H1 (cell line): ENCODE data around the gene TMEM236. TPM values are rescaled to one million over a fixed set of nuclear protein-coding genes. Genes with fewer than 3 reads are reported as not detected.

Experiments used
- CTCF ChIA-PET: fragments of 300-600 bp; sonication (Branson Sonifier 250); formaldehyde crosslinking; loops from one replicate; lab custom pipeline; 2021; ENCODE audit not compliant: partially characterized antibody; lab: Charles Lee
- POLR2A ChIA-PET: fragments of 300-600 bp; sonication (Branson Sonifier 250); formaldehyde crosslinking; loops from one replicate; lab custom pipeline; 2021; ENCODE audit warnings: inconsistent platforms; ENCODE audit not compliant: partially characterized antibody; lab: Charles Lee
- DNase-seq, 2 experiments: peaks; one replicate each; pipeline versions ENCODE4 v3.0.0 to v3.0.0-alpha.2; 2010 to 2022; ENCODE audit warnings: low spot score in 2 of 2, low read depth in 1 of 2, mixed read lengths in 1 of 2
- FAIRE-seq: peaks from 2 replicates; lab custom pipeline; 2011; peaks lifted over from hg19 to GRCh38; lab: Jason Lieb, UNC
- H2AFZ ChIP-seq: 2 replicates; pipeline ENCODE4 v1.8.1; 2012; ENCODE audit warnings: low read length, inconsistent platforms
- H2AK5ac ChIP-seq: 2 replicates; pipeline ENCODE4 v1.6.1; 2013; ENCODE audit warnings: low read depth, low read length
- H2BK120ac ChIP-seq: replicated peaks from 2 replicates; pipeline ENCODE3; 2013; ENCODE audit warnings: low read depth, low read length, inconsistent platforms
- H2BK12ac ChIP-seq: 2 replicates; pipeline ENCODE4 v1.6.1; 2013; ENCODE audit warnings: low read depth, low read length
- H2BK15ac ChIP-seq: 2 replicates; pipeline ENCODE4 v1.6.1; 2013; ENCODE audit warnings: low read length
- H2BK20ac ChIP-seq: 2 replicates; pipeline ENCODE4 v1.6.1; 2013; ENCODE audit warnings: low read length
- H2BK5ac ChIP-seq: 2 replicates; pipeline ENCODE4 v1.6.1; 2013; ENCODE audit warnings: low read depth, low read length
- H3K14ac ChIP-seq: 2 replicates; pipeline ENCODE4 v1.6.1; 2013; ENCODE audit warnings: inconsistent platforms; ENCODE audit not compliant: insufficient read length
- H3K18ac ChIP-seq: 2 replicates; pipeline ENCODE4 v1.6.1; 2013; ENCODE audit warnings: low read length; ENCODE audit errors: extremely low read depth
- H3K23ac ChIP-seq: 2 replicates; pipeline ENCODE4 v1.6.1; 2013; ENCODE audit warnings: inconsistent platforms; ENCODE audit not compliant: insufficient read length
- H3K23me2 ChIP-seq: 2 replicates; pipeline ENCODE4 v1.6.1; 2013; ENCODE audit warnings: low read depth, low read length
- H3K27ac ChIP-seq: 2 replicates; pipeline ENCODE4 v1.6.1; 2011; ENCODE audit warnings: low read depth, low read length, inconsistent platforms
- H3K27me3 ChIP-seq, 4 experiments: replicated peaks in 1 of 4; 1 replicate in 1 of 4; 2 replicates in 3 of 4; pipeline versions ENCODE4 v1.6.1 to v1.8.1; 2011 to 2013; ENCODE audit warnings: low read length in 3 of 4, mild to moderate bottlenecking in 3 of 4, inconsistent platforms in 2 of 4, mixed read lengths in 2 of 4, moderate library complexity in 1 of 4; ENCODE audit not compliant: control insufficient read depth in 3 of 4, insufficient read depth in 3 of 4; ENCODE audit errors: extremely low read depth in 1 of 4
- H3K36me3 ChIP-seq, 4 experiments: 2 replicates each; pipeline versions ENCODE4 v1.6.1 to v1.8.1; 2011 to 2013; ENCODE audit warnings: mild to moderate bottlenecking in 4 of 4, low read length in 3 of 4, moderate library complexity in 2 of 4, control low read depth in 1 of 4, inconsistent platforms in 1 of 4; ENCODE audit not compliant: insufficient read depth in 4 of 4, control insufficient read depth in 2 of 4
- H3K4ac ChIP-seq: replicated peaks from 2 replicates; pipeline ENCODE3; 2013; ENCODE audit warnings: low read length, low read depth, mixed read lengths, inconsistent platforms; ENCODE audit not compliant: insufficient read length
- H3K4me1 ChIP-seq, 4 experiments: replicated peaks in 1 of 4; 1 replicate in 1 of 4; 2 replicates in 3 of 4; pipeline versions ENCODE4 v1.6.1 to v1.8.1; 2011 to 2013; ENCODE audit warnings: low read length in 3 of 4, inconsistent platforms in 2 of 4, mixed read lengths in 1 of 4; ENCODE audit not compliant: insufficient read depth in 4 of 4, control insufficient read depth in 3 of 4
- H3K4me2 ChIP-seq, 2 experiments: 2 replicates each; pipeline versions ENCODE4 v1.6.1 to v1.8.1; 2011 to 2013; ENCODE audit warnings: low read depth in 2 of 2, low read length in 2 of 2, control low read depth in 1 of 2, inconsistent platforms in 1 of 2, mild to moderate bottlenecking in 1 of 2; ENCODE audit not compliant: insufficient read depth in 1 of 2
- H3K4me3 ChIP-seq, 4 experiments: fragments of 200-600, 300-600 bp in 1 of 4; sonication (generic), shearing (Covaris generic), sonication (Bioruptor Twin) in 1 of 4; 2 replicates each; pipeline versions ENCODE4 v1.5.1 to v1.8.1; 2011 to 2016; ENCODE audit warnings: low read length in 4 of 4, low read depth in 3 of 4, control low read depth in 2 of 4, inconsistent platforms in 2 of 4, mild to moderate bottlenecking in 2 of 4, mixed read lengths in 1 of 4, moderate library complexity in 1 of 4; ENCODE audit not compliant: insufficient read depth in 2 of 4; ENCODE audit errors: extremely low read depth in 1 of 4
- H3K56ac ChIP-seq: replicated peaks from 2 replicates; pipeline ENCODE3; 2013; ENCODE audit warnings: low read depth, mild to moderate bottlenecking, mixed read lengths, low read length, inconsistent platforms; ENCODE audit not compliant: insufficient read length
- H3K79me1 ChIP-seq: 2 replicates; pipeline ENCODE4 v1.6.1; 2013; ENCODE audit warnings: low read depth, low read length, control low read depth
- H3K79me2 ChIP-seq, 2 experiments: 2 replicates each; pipeline versions ENCODE4 v1.6.1 to v1.8.1; 2012 to 2013; ENCODE audit warnings: low read length in 2 of 2, mild to moderate bottlenecking in 2 of 2, inconsistent platforms in 1 of 2; ENCODE audit not compliant: insufficient read depth in 2 of 2, control insufficient read depth in 1 of 2
- H3K9ac ChIP-seq, 4 experiments: replicated peaks in 1 of 4; 1 replicate in 1 of 4; 2 replicates in 3 of 4; pipeline versions ENCODE4 v1.6.1 to v1.8.1; 2011 to 2013; ENCODE audit warnings: low read depth in 3 of 4, low read length in 3 of 4, control low read depth in 2 of 4, mild to moderate bottlenecking in 2 of 4, moderate library complexity in 2 of 4, inconsistent platforms in 1 of 4; ENCODE audit errors: extremely low read depth in 1 of 4
- H3K9me3 ChIP-seq, 2 experiments: 2 replicates each; pipeline versions ENCODE4 v1.6.1 to v1.8.1; 2012 to 2013; ENCODE audit warnings: mild to moderate bottlenecking in 2 of 2, moderate library complexity in 2 of 2, control low read depth in 1 of 2, inconsistent platforms in 1 of 2, low read depth in 1 of 2, low read length in 1 of 2, mixed read lengths in 1 of 2; ENCODE audit not compliant: insufficient read depth in 2 of 2
- H4K20me1 ChIP-seq, 2 experiments: replicated peaks in 1 of 2; 2 replicates each; pipeline versions ENCODE3 to v1.8.1; 2011 to 2013; ENCODE audit warnings: inconsistent platforms in 2 of 2, low read length in 2 of 2, mild to moderate bottlenecking in 1 of 2; ENCODE audit not compliant: insufficient read depth in 2 of 2, control insufficient read depth in 1 of 2
- H4K5ac ChIP-seq: 2 replicates; pipeline ENCODE4 v1.6.1; 2013; ENCODE audit warnings: low read length, low read depth, mixed read lengths, inconsistent platforms; ENCODE audit not compliant: insufficient read length
- H4K8ac ChIP-seq: 2 replicates; pipeline ENCODE4 v1.8.0; 2013; ENCODE audit warnings: mild to moderate bottlenecking, moderate library complexity, low read length, inconsistent platforms; ENCODE audit not compliant: insufficient read depth; ENCODE audit errors: extremely low read depth
- H4K91ac ChIP-seq: replicated peaks from 2 replicates; pipeline ENCODE3; 2013; ENCODE audit warnings: low read length, mixed read lengths, inconsistent platforms; ENCODE audit not compliant: insufficient read length
- BRCA1 ChIP-seq: IDR thresholded peaks from 2 replicates; pipeline ENCODE4 v1.6.1; 2012; ENCODE audit warnings: low read depth, low read length, improper control_type of control experiment
- CBX8 ChIP-seq: fragments of 300-800, 300-1000 bp; sonication (generic); IDR thresholded peaks from 2 replicates; pipeline ENCODE4 v1.7.1; 2016; ENCODE audit warnings: low read depth, low read length, borderline replicate concordance
- CEBPB ChIP-seq: IDR thresholded peaks from 2 replicates; pipeline ENCODE4 v1.6.1; 2012; ENCODE audit warnings: low read depth, low read length
- FOSL1 ChIP-seq: IDR thresholded peaks from 2 replicates; pipeline ENCODE4 v1.6.1; 2011; ENCODE audit warnings: mild to moderate bottlenecking, low read depth, low read length, moderate library complexity; ENCODE audit not compliant: insufficient read depth
- HDAC6 ChIP-seq: IDR thresholded peaks from one replicate; pipeline ENCODE4 v1.7.1; 2012; ENCODE audit warnings: low read depth, mild to moderate bottlenecking, inconsistent platforms, low read length, moderate library complexity
- JUND ChIP-seq: IDR thresholded peaks from 2 replicates; pipeline ENCODE4 v1.6.1; 2011; ENCODE audit warnings: mild to moderate bottlenecking, improper control_type of control experiment, low read length
- KDM1A ChIP-seq: fragments of 200-600, 300-600 bp; sonication (generic); IDR thresholded peaks from 2 replicates; pipeline ENCODE4 v1.7.1; 2016; ENCODE audit warnings: mild to moderate bottlenecking, low read length, borderline replicate concordance
- KDM5A ChIP-seq: fragments of 200-600 bp; IDR thresholded peaks from 2 replicates; pipeline ENCODE4 v1.7.1; 2012; ENCODE audit warnings: mild to moderate bottlenecking, low read length, inconsistent platforms, mixed read lengths
- NANOG ChIP-seq: IDR thresholded peaks from 2 replicates; pipeline ENCODE4 v1.6.1; 2011; ENCODE audit warnings: low read length, low read depth, mild to moderate bottlenecking, inconsistent platforms; ENCODE audit not compliant: insufficient read depth, poor library complexity, severe bottlenecking
- PHF8 ChIP-seq: fragments of 200-600 bp; sonication (generic); conservative IDR thresholded peaks from 2 replicates; pipeline ENCODE4 v1.7.1; 2012; ENCODE audit warnings: low read depth, mild to moderate bottlenecking, inconsistent platforms, low read length, moderate library complexity
- RXRA ChIP-seq: IDR thresholded peaks from 2 replicates; pipeline ENCODE4 v1.6.1; 2011; ENCODE audit warnings: low read depth, mild to moderate bottlenecking, low read length, moderate library complexity; ENCODE audit not compliant: insufficient read depth
- SIN3A ChIP-seq, 2 experiments: IDR thresholded peaks in 1 of 2; conservative IDR thresholded peaks in 1 of 2; 2 replicates each; pipeline ENCODE4 v1.6.1; 2011 to 2012; ENCODE audit warnings: low read length in 2 of 2, improper control_type of control experiment in 1 of 2, low read depth in 1 of 2, mild to moderate bottlenecking in 1 of 2
- SP4 ChIP-seq: IDR thresholded peaks from 2 replicates; pipeline ENCODE4 v1.6.1; 2012; ENCODE audit warnings: low read length, inconsistent platforms
- SUZ12 ChIP-seq: fragments of 200-600 bp; sonication (generic); IDR thresholded peaks from 2 replicates; pipeline ENCODE4 v1.6.1; 2012; ENCODE audit warnings: mild to moderate bottlenecking, inconsistent platforms, low read length, moderate library complexity, mixed read lengths
- TAF7 ChIP-seq: optimal IDR thresholded peaks from 2 replicates; pipeline ENCODE3; 2011; ENCODE audit warnings: low read depth, mild to moderate bottlenecking, inconsistent platforms, low read length, moderate library complexity, borderline replicate concordance
- WGBS, 2 experiments: shearing (Covaris generic) in 1 of 2; methylation state at CpG; one replicate each; pipeline versions ENCODE4 v1.1.6 to v1.1.7; 2013 to 2015; ENCODE audit warnings: low lambda C conversion rate in 2 of 2, mixed read lengths in 2 of 2, inconsistent platforms in 1 of 2, low coverage in 1 of 2, missing lambda C conversion rate in 1 of 2; ENCODE audit not compliant: insufficient replicate concordance in 2 of 2, insufficient coverage in 1 of 2, insufficient read length in 1 of 2; ENCODE audit errors: extremely low coverage in 1 of 2, missing lambda C conversion rate in 1 of 2; 5-methylcytosine and 5-hydroxymethylcytosine counted together
- polyA plus RNA-seq, 7 experiments: library from polyadenylated mRNA; depleted of rRNA in 3 of 7; stranded (reverse) in 5 of 7; unstranded in 2 of 7; fragments of >200 nt in 5 of 7; fragments of 200-250 nt in 2 of 7; gene quantifications; 1 replicate in 5 of 7; 2 replicates in 1 of 7; 4 replicates in 1 of 7; pipeline versions ENCODE4 v1.2.1 to v1.2.3, GENCODE V29; 2011 to 2013; ENCODE audit warnings: missing spikeins in 2 of 7, mixed read lengths in 2 of 7
- total RNA-seq: library from RNA; stranded (reverse); fragmentation: NEBNext Ultra II Directional; extraction: Animal tissue kit (Norgen Biotek cat#: 25700); gene quantifications from 2 replicates; pipeline ENCODE4 v1.2.1, GENCODE V29; 2021

Gene TMEM236
- total and polyA plus RNA-seq, 2 of the 8 experiments (the other 6 are each of a cell fraction or from before 2014, with no cell fraction given): 0.02 to 0.07 TPM

DNA sequence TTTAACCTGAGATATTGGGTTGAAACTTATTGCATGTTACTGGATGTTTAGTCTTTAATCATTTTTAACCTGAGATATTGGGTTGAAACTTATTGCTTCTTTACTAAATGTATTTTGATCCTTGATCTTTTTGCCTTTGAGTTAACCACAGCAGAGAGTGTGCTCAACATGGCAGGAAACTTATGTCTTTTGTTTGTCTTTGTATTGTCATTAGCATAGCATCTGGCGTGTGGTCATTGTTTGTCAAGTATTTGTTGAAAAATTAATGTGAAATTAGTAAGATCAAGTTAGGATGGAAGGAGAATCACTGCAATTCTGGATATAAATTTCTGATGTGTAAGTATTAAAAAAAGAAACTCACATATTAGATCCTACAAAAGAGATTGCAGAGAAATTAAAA is 65.3 kb downstream of the TMEM236 start:
- ChIA-PET POLR2A (no interaction called here), CTCF (no interaction called here)
- Histone ChIP-seq H3K4me3 (no peak overlapping the region), H3K14ac (no peak overlapping the region), H3K79me1 (no peaks in the 10 kb centered on the region), H3K27ac (no peak overlapping the region), H3K4me1 (no peaks in the 10 kb centered on the region), H2BK15ac (no peak overlapping the region), H3K79me2 (no peaks in the 10 kb centered on the region), H3K23ac (no peak overlapping the region), H3K36me3 (no peaks in the 10 kb centered on the region), H2AFZ (no peak overlapping the region), H4K8ac (no peak overlapping the region), H2BK120ac (no peak overlapping the region), H3K18ac (no peak overlapping the region), H3K9ac (no peak overlapping the region), H3K4ac (no peak overlapping the region), H4K91ac (no peak overlapping the region), H3K9me3 (no peaks in the 10 kb centered on the region), H4K20me1 (no peaks in the 10 kb centered on the region), H3K27me3 (peaks cover 0 to 1% (median 0%) of the 10 kb centered on the region in 4 experiments; a peak in 1 of 7 replicates), H3K4me2 (no peak overlapping the region), H3K23me2 (no peaks in the 10 kb centered on the region; the same call in 1 of the 2 replicates), H2BK5ac (no peak overlapping the region), H4K5ac (no peak overlapping the region), H2BK20ac (no peak overlapping the region), H2BK12ac (no peak overlapping the region), H2AK5ac (no peak overlapping the region), H3K56ac (no peak overlapping the region)
- WGBS, 2 experiments: 83% methylated on average over 1 of the region's 1 CpG; no CpG with 5 or more reads in 1 of the 2 experiments
- FAIRE-seq (no peak), DNase-seq (no peak)
- TF ChIP-seq RXRA (no peak), CBX8 (no peak), NANOG (no peak), HDAC6 (no peak), BRCA1 (no peak), SP4 (no peak), JUND (no peak), TAF7 (no peak), CEBPB (no peak), KDM1A (no peak), SIN3A (conservative IDR thresholded peaks at IDR 0.05 in 1 of 2, IDR thresholded peaks at IDR 0.05 in 1 of 2; ENCODE audit: low read depth in 1 of 2, low read length in 2 of 2) (no peak), FOSL1 (no peak), SUZ12 (no peak), PHF8 (no peak), KDM5A (no peak)
